A673 (cell line): Measurements from ENCODE around the gene ADH1C. TPM values are rescaled to one million over a fixed set of nuclear protein-coding genes. Genes with fewer than 3 reads are reported as not detected.

ENCODE experiments used
- BruUV-seq: library from RNA; stranded (reverse); fragments of 400-500 nt; replicated peaks from 2 replicates; lab custom pipeline; 2021; lab: Mats Ljungman, UMichigan
- CTCF ChIA-PET: fragments of 300-600 bp; sonication (Branson Sonifier 250); formaldehyde crosslinking; loops from one replicate; lab custom pipeline; 2022; ENCODE audit warnings: antibody characterized with exemption; lab: Charles Lee
- POLR2A ChIA-PET: fragments of 300-600 bp; sonication (Branson Sonifier 250); formaldehyde crosslinking; loops from one replicate; lab custom pipeline; 2022; ENCODE audit warnings: antibody characterized with exemption; ENCODE audit not compliant: low non-redundant PET; lab: Charles Lee
- DNase-seq: peaks from one replicate; pipeline ENCODE4 v3.0.0-alpha.2; 2015; ENCODE audit warnings: low spot score
- H3K27ac ChIP-seq: fragments of 200-600 bp; sonication (generic); 2 replicates; pipeline ENCODE4 v1.5.1; 2016; ENCODE audit warnings: mixed run types, low read depth, mild to moderate bottlenecking, mixed read lengths, antibody characterized with exemption, low read length; ENCODE audit not compliant: poor library complexity, severe bottlenecking
- H3K27me3 ChIP-seq: fragments of 200-600 bp; sonication (generic); replicated peaks from 2 replicates; pipeline ENCODE4 v1.6.1; 2017; ENCODE audit warnings: mixed run types, low read depth, mild to moderate bottlenecking, mixed read lengths, antibody characterized with exemption, low read length; ENCODE audit not compliant: insufficient read depth, poor library complexity
- H3K36me3 ChIP-seq: fragments of 200-600 bp; sonication (generic); 2 replicates; pipeline ENCODE4 v1.6.1; 2016; ENCODE audit warnings: mixed run types, mild to moderate bottlenecking, mixed read lengths, antibody characterized with exemption, low read length; ENCODE audit not compliant: insufficient read depth, poor library complexity, severe bottlenecking
- H3K4me1 ChIP-seq: fragments of 200-600 bp; sonication (generic); 2 replicates; pipeline ENCODE4 v1.6.1; 2017; ENCODE audit warnings: mixed run types, mild to moderate bottlenecking, mixed read lengths, antibody characterized with exemption, low read length; ENCODE audit not compliant: insufficient read depth, poor library complexity, severe bottlenecking
- H3K4me3 ChIP-seq: fragments of 200-600 bp; sonication (generic); 2 replicates; pipeline ENCODE4 v1.5.1; 2016; ENCODE audit warnings: low read depth, mixed run types, mild to moderate bottlenecking, mixed read lengths, low read length; ENCODE audit not compliant: poor library complexity, severe bottlenecking
- H3K9me3 ChIP-seq: fragments of 200-600 bp; sonication (generic); 2 replicates; pipeline ENCODE4 v1.6.1; 2016; ENCODE audit warnings: mixed run types, low read depth, mild to moderate bottlenecking, mixed read lengths, antibody characterized with exemption, low read length; ENCODE audit not compliant: poor library complexity, severe bottlenecking
- EZH2 ChIP-seq: fragments of 200-600 bp; sonication (generic); IDR thresholded peaks from 2 replicates; pipeline ENCODE4 v1.6.1; 2017; ENCODE audit warnings: borderline replicate concordance, low read depth, mild to moderate bottlenecking, mixed read lengths, antibody characterized with exemption, low read length; ENCODE audit not compliant: poor library complexity, severe bottlenecking
- intact Hi-C: fragments of 100-400 bp; cut with micrococcal nuclease; formaldehyde crosslinking; loops from one replicate; pipeline ENCODE4 v1.10.0; 2022; ENCODE audit not compliant: unreplicated experiment
- total RNA-seq: library from RNA; stranded (reverse); gene quantifications from 2 replicates; pipeline ENCODE4 v1.2.3, GENCODE V29; 2021
- TF ChIP-seq, protein P1 (sequence below): fragments of 300-800, 200-600 bp; sonication (generic); conservative IDR thresholded peaks from 2 replicates; pipeline ENCODE4 v1.5.1; 2017; ENCODE audit warnings: low read depth, mild to moderate bottlenecking, antibody characterized with exemption, low read length, moderate library complexity, mixed read lengths

ADH1C gene
- total RNA-seq, 1 experiment from 2014 or later = not detected

DNA sequence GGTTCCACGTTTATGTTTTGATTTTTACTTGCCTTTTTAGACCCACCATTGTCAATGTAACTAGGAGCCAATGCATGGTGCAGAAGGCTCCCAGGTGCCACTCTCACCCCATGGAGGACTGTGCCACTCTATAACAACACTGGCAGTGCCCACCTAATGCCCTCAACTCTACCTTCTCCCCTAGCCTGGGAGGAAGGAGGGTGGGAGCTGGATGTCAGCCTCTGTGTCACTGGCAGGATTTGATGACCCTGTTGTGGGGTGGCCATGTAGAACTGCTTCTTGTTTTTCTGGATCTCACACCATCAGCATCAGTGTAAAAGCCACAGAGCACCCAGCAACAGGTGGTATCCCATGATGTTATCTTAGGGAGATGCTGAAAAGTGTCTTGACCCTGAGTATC is 17.7 kb downstream of the ADH1C start:
- BruUV-seq = no TSS peak
- no peak overlapping the region for H3K27ac ChIP-seq
- no peak for TF ChIP-seq EZH2
- TF ChIP-seq, protein P1, sequence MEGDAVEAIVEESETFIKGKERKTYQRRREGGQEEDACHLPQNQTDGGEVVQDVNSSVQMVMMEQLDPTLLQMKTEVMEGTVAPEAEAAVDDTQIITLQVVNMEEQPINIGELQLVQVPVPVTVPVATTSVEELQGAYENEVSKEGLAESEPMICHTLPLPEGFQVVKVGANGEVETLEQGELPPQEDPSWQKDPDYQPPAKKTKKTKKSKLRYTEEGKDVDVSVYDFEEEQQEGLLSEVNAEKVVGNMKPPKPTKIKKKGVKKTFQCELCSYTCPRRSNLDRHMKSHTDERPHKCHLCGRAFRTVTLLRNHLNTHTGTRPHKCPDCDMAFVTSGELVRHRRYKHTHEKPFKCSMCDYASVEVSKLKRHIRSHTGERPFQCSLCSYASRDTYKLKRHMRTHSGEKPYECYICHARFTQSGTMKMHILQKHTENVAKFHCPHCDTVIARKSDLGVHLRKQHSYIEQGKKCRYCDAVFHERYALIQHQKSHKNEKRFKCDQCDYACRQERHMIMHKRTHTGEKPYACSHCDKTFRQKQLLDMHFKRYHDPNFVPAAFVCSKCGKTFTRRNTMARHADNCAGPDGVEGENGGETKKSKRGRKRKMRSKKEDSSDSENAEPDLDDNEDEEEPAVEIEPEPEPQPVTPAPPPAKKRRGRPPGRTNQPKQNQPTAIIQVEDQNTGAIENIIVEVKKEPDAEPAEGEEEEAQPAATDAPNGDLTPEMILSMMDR = no peak
- intact Hi-C loops = no loop called here
- H3K9me3 ChIP-seq = no peaks in the 10 kb centered on the region
- CTCF ChIA-PET = no interaction called here
- no peaks in the 10 kb centered on the region for H3K27me3 ChIP-seq
- no peaks in the 10 kb centered on the region for H3K4me1 ChIP-seq
- POLR2A ChIA-PET = no interaction called here
- no peak for DNase-seq
- H3K36me3 ChIP-seq = no peaks in the 10 kb centered on the region
- H3K4me3 ChIP-seq = no peak overlapping the region

DNA sequence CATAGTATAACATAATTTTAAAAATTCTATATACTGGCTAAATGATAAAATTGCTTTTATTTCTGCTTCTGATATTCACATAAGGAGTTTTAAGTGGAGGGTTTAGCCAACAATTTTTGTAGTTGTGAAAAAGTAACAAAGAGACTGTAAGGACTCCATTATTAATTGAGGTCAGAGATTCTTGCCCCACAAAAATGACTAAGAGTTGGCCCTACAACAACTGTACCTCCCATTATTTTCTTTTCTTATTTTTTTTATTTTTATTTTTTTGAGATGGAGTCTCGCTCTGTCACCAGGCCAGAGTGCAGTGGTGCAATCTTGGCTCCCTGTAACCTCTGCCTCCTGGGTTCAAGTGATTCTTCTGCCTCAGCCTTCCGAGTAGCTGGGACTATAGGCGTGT is 21.9 kb downstream of the ADH1C start:
- ChIA-PET CTCF (no interaction called here), POLR2A (no interaction called here)
- TF ChIP-seq, protein P1 = no peak
- TF ChIP-seq EZH2 = no peak
- Histone ChIP-seq H3K27me3 (no peaks in the 10 kb centered on the region), H3K9me3 (no peaks in the 10 kb centered on the region), H3K27ac (no peak overlapping the region), H3K36me3 (no peaks in the 10 kb centered on the region), H3K4me1 (no peaks in the 10 kb centered on the region), H3K4me3 (no peak overlapping the region)
- BruUV-seq = no TSS peak
- intact Hi-C loops = no loop called here
- DNase-seq = no peak

DNA sequence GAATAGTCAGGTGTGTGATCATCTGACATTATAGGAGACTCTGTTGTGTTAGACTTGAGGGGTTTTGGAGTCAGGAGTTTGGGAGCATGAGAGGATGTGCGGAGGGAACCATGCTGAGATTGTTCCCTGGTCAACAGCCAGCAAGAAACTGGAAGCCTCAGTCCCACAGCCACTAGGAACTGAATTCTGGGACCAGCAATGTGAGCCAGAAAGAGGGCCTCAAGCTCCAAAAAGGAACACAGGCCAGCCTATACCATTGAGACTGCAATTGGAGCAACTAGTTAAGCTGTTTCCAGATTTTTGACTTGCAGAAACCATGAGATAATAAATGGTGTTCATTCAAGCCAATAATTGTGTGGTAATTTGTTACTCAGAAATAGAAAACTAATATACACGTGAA is 22.7 kb downstream of the ADH1C start:
- Histone ChIP-seq H3K27me3 (no peaks in the 10 kb centered on the region), H3K9me3 (no peaks in the 10 kb centered on the region), H3K36me3 (no peaks in the 10 kb centered on the region), H3K4me1 (no peaks in the 10 kb centered on the region), H3K27ac (no peak overlapping the region), H3K4me3 (no peak overlapping the region)
- ChIA-PET POLR2A (no interaction called here), CTCF (no interaction called here)
- no peak for DNase-seq
- intact Hi-C loops = no loop called here
- TF ChIP-seq, protein P1 = no peak
- no peak for TF ChIP-seq EZH2
- no TSS peak for BruUV-seq
